Measurements from ENCODE around the gene SOX2.

- no peak for TF ChIP-seq EZH2phosphoT487 (IDR thresholded peaks at IDR 0.05; ENCODE audit: borderline replicate concordance, low read length)
- TF ChIP-seq CTCF (IDR thresholded peaks at IDR 0.05; ENCODE audit: low read depth, low read length, poor library complexity, severe bottlenecking) = no peak
Observed at GRCh38 chr3:181726351-181727330, 14.9 kb downstream of the SOX2 start.
